Jurkat, Clone E6-1 (cell line): ENCODE measurements around the gene PCYOX1L.
"Not testable (repeated sequence)": the region's sequence is repeated elsewhere in the genome, so short reads cannot be mapped to it uniquely, and the experiment has no call there.

Source experiments
- DNase-seq: peaks from one replicate; pipeline ENCODE4 v3.0.0-alpha.2; 2011; ENCODE audit warnings: low read depth, low spot score
- H3K4me3 ChIP-seq: 2 replicates; pipeline ENCODE4 v1.5.1; 2011; ENCODE audit warnings: mild to moderate bottlenecking, low read length, control low read depth, moderate library complexity

Gene PCYOX1L

GRCh38 chr5:149380466-149381121, 22.7 kb downstream of the PCYOX1L start:
- no peak overlapping the region for H3K4me3 ChIP-seq
- DNase-seq = no peak

- DNase-seq = no peak
- H3K4me3 ChIP-seq = no peak overlapping the region
These were observed 23.6 kb downstream of the PCYOX1L start for GRCh38 chr5:149381261-149381985.

GRCh38 chr5:149381986-149382338, 24.1 kb downstream of the PCYOX1L start:
- H3K4me3 ChIP-seq = no peak overlapping the region
- peak; percentile 42 for DNase-seq

GRCh38 chr5:149382517-149383220, 24.8 kb downstream of the PCYOX1L start:
- H3K4me3 ChIP-seq = no peak overlapping the region
- DNase-seq = no peak

GRCh38 chr5:149383399-149383798, 25.6 kb downstream of the PCYOX1L start:
- no peak for DNase-seq
- no peak overlapping the region for H3K4me3 ChIP-seq

- no peak overlapping the region for H3K4me3 ChIP-seq
- no peak for DNase-seq
These were observed 28.3 kb downstream of the PCYOX1L start for GRCh38 chr5:149386166-149386565.

- no peak for DNase-seq
- H3K4me3 ChIP-seq = no peak overlapping the region
These were observed 29.3 kb downstream of the PCYOX1L start for GRCh38 chr5:149387081-149387631.

- no peak overlapping the region for H3K4me3 ChIP-seq
- DNase-seq = no peak
These were observed 30.1 kb downstream of the PCYOX1L start for GRCh38 chr5:149387982-149388381.

- H3K4me3 ChIP-seq = no peak overlapping the region
- no peak for DNase-seq
These were observed 30.8 kb downstream of the PCYOX1L start for GRCh38 chr5:149388498-149389190.

- no peak for DNase-seq
- H3K4me3 ChIP-seq = no peak overlapping the region
These were observed 32.0 kb downstream of the PCYOX1L start for GRCh38 chr5:149389552-149390495.

GRCh38 chr5:149391076-149391475, 33.2 kb downstream of the PCYOX1L start:
- not testable (repeated sequence) for DNase-seq, H3K4me3 ChIP-seq

- DNase-seq = no peak
- no peak overlapping the region for H3K4me3 ChIP-seq
These were observed 33.7 kb downstream of the PCYOX1L start for GRCh38 chr5:149391524-149391923.

- H3K4me3 ChIP-seq = no peak overlapping the region
- no peak for DNase-seq
These were observed 34.9 kb downstream of the PCYOX1L start for GRCh38 chr5:149392718-149393117.

- not testable (repeated sequence) for H3K4me3 ChIP-seq, DNase-seq
These were observed 37.1 kb downstream of the PCYOX1L start for GRCh38 chr5:149394996-149395395.

GRCh38 chr5:149397530-149397929, 39.7 kb downstream of the PCYOX1L start:
- no peak for DNase-seq
- H3K4me3 ChIP-seq = no peak overlapping the region

GRCh38 chr5:149398747-149399266, 41.0 kb downstream of the PCYOX1L start:
- DNase-seq, H3K4me3 ChIP-seq: not testable (repeated sequence)

GRCh38 chr5:149399775-149400174, 41.9 kb downstream of the PCYOX1L start:
- no peak for DNase-seq
- H3K4me3 ChIP-seq = no peak overlapping the region

GRCh38 chr5:149400304-149400703, 42.5 kb downstream of the PCYOX1L start:
- DNase-seq = no peak

More at GRCh38 chr5:149400304-149400703, 42.5 kb downstream of the PCYOX1L start:
- no peak overlapping the region for H3K4me3 ChIP-seq
